HepG2 (cell line): ENCODE data around the gene CCN2. TPM values are rescaled to one million over a fixed set of nuclear protein-coding genes. Genes with fewer than 3 reads are reported as not detected.

Experiments
- BATF2 ChIP-seq: sonication (generic); formaldehyde crosslinking; IDR thresholded peaks from 2 replicates; pipeline ENCODE4 v1.8.0; 2022; ENCODE audit warnings: mild to moderate bottlenecking, missing genetic modification reagents, moderate library complexity
- CBX1 ChIP-seq: IDR thresholded peaks from one replicate; pipeline ENCODE4 v1.6.1; 2016; ENCODE audit warnings: antibody characterized with exemption, low read depth
- HOXD1 ChIP-seq: sonication (generic); formaldehyde crosslinking; IDR thresholded peaks from 2 replicates; pipeline ENCODE4 v1.5.0; 2020; ENCODE audit warnings: missing genetic modification reagents
- POGK ChIP-seq: sonication (generic); formaldehyde crosslinking; conservative IDR thresholded peaks from 2 replicates; pipeline ENCODE4 v1.8.0; 2022; ENCODE audit warnings: mild to moderate bottlenecking, moderate library complexity, missing genetic modification reagents
- SP140L ChIP-seq: sonication (generic); formaldehyde crosslinking; IDR thresholded peaks from 2 replicates; pipeline ENCODE4 v1.4.0; 2020; ENCODE audit warnings: missing genetic modification reagents, borderline replicate concordance
- SYNCRIP ChIP-seq: fragments of 200-400 bp; formaldehyde crosslinking; IDR thresholded peaks from 2 replicates; pipeline ENCODE4 v1.6.1; 2018; ENCODE audit warnings: mild to moderate bottlenecking, low read depth, low read length; ENCODE audit not compliant: insufficient read depth
- TEF ChIP-seq: sonication (generic); formaldehyde crosslinking; IDR thresholded peaks from 2 replicates; pipeline ENCODE4 v1.5.0; 2020; ENCODE audit warnings: missing genetic modification reagents
- TRAFD1 ChIP-seq: sonication (generic); formaldehyde crosslinking; IDR thresholded peaks from 2 replicates; pipeline ENCODE4 v1.5.1; 2020; ENCODE audit warnings: missing genetic modification reagents, mild to moderate bottlenecking, borderline replicate concordance
- TRIM22 ChIP-seq: fragments of 450-650 bp; IDR thresholded peaks from 2 replicates; pipeline ENCODE4 v1.6.1; 2017
- ZNF264 ChIP-seq: sonication (generic); formaldehyde crosslinking; IDR thresholded peaks from 2 replicates; pipeline ENCODE4 v1.4.0; 2020; ENCODE audit warnings: missing genetic modification reagents
- ZNF414 ChIP-seq: sonication (generic); formaldehyde crosslinking; IDR thresholded peaks from 2 replicates; pipeline ENCODE4 v1.5.0; 2020; ENCODE audit warnings: missing genetic modification reagents
- ZNF512 ChIP-seq: sonication (generic); formaldehyde crosslinking; IDR thresholded peaks from 2 replicates; pipeline ENCODE4 v1.4.0; 2020; ENCODE audit warnings: mild to moderate bottlenecking, missing genetic modification reagents
- ZNF513 ChIP-seq: sonication (generic); formaldehyde crosslinking; conservative IDR thresholded peaks from 2 replicates; pipeline ENCODE4 v1.5.0; 2020; ENCODE audit warnings: missing genetic modification reagents
- ZNF557 ChIP-seq: sonication (generic); formaldehyde crosslinking; IDR thresholded peaks from 2 replicates; pipeline ENCODE4 v1.4.0; 2020; ENCODE audit warnings: missing genetic modification reagents
- ZNF564 ChIP-seq: sonication (generic); formaldehyde crosslinking; IDR thresholded peaks from 2 replicates; pipeline ENCODE4 v1.8.1; 2023; ENCODE audit warnings: mild to moderate bottlenecking, missing genetic modification reagents
- ZZZ3 ChIP-seq: sonication (generic); formaldehyde crosslinking; IDR thresholded peaks from 2 replicates; pipeline ENCODE4 v1.4.0; 2020; ENCODE audit warnings: missing genetic modification reagents, mild to moderate bottlenecking, borderline replicate concordance
- polyA plus RNA-seq, 8 experiments: library from polyadenylated mRNA; depleted of rRNA in 3 of 8; stranded (reverse) in 7 of 8; unstranded in 1 of 8; fragments of >200 nt; fragmentation: Illumina TruSeq in 4 of 8; extraction: Trizol in 4 of 8; gene quantifications; 2 replicates each; pipeline versions ENCODE4 v1.2.1 to v1.2.3, GENCODE V29; 2011 to 2016; ENCODE audit warnings: low read depth in 4 of 8, missing spikeins in 1 of 8, mixed read lengths in 1 of 8; ENCODE audit not compliant: insufficient read depth in 1 of 8
- total RNA-seq, 5 experiments: library from RNA; depleted of rRNA; stranded (reverse); fragments of >200 nt; fragmentation: Illumina TruSeq; extraction: Trizol; gene quantifications; 2 replicates each; pipeline ENCODE4 v1.2.3, GENCODE V29; 2016; ENCODE audit warnings: low read depth in 1 of 5

CCN2 gene
- total and polyA plus RNA-seq, 2 of the 13 experiments (the other 11 are each of a cell fraction or from before 2014, with no cell fraction given), result 34.7 to 316 TPM

GRCh38 chr6:131950767-131951575 is at the start of gene CCN2 (continued):
- TF ChIP-seq TRAFD1 (CRISPR knock-in tag), result no peak
- TF ChIP-seq ZNF512 (CRISPR knock-in tag), result 0 out of 2 replicates have a peak, but pooled peaks have one; percentile 0
- peak; percentile 58; the same call in 1 of the 2 replicates for TF ChIP-seq ZZZ3
- peak; percentile 4; the same call in 1 of the 2 replicates for TF ChIP-seq ZNF564 (CRISPR knock-in tag)
- no peak for TF ChIP-seq TRIM22
- no peak for TF ChIP-seq ZNF264
- peak; percentile 94 for TF ChIP-seq HOXD1
- TF ChIP-seq TEF (CRISPR knock-in tag), result peak; percentile 45; the same call in 1 of the 2 replicates
- TF ChIP-seq POGK (CRISPR knock-in tag), result peak; percentile 95
- TF ChIP-seq SP140L (CRISPR knock-in tag), result peak; percentile 46; the same call in 1 of the 2 replicates
- TF ChIP-seq CBX1, result peak; percentile 100
- TF ChIP-seq ZNF414 (CRISPR knock-in tag), result peak; percentile 67; the same call in 1 of the 2 replicates
- no peak for TF ChIP-seq SYNCRIP
- peak; percentile 98 for TF ChIP-seq ZNF513 (CRISPR knock-in tag)
- peak; percentile 68; the same call in 1 of the 2 replicates for TF ChIP-seq BATF2 (CRISPR knock-in tag)
- TF ChIP-seq ZNF557 (CRISPR knock-in tag), result peak; percentile 94; the same call in 1 of the 2 replicates
